Sigmoid colon (tissue), 7 donors: ENCODE measurements around the gene DDX1. TPM values are rescaled to one million over a fixed set of nuclear protein-coding genes. Genes with fewer than 3 reads are reported as not detected.

Source experiments
- DNase-seq: peaks from one replicate; pipeline ENCODE4 v3.0.0-alpha.2; 2019
- H3K27ac ChIP-seq, 4 donors: fragments of 200-600 bp; sonication (generic); one replicate each; pipeline ENCODE4 v1.5.1; 2016 to 2019; ENCODE audit warnings: mild to moderate bottlenecking in 1 of 4
- H3K27me3 ChIP-seq, 3 donors: fragments of 200-600 bp; sonication (generic); one replicate each; pipeline ENCODE4 v1.5.1; 2019; ENCODE audit warnings: mild to moderate bottlenecking in 1 of 3
- H3K36me3 ChIP-seq, 4 donors: fragments of 200-600 bp; sonication (generic); one replicate each; pipeline ENCODE4 v1.5.1; 2016 to 2019
- H3K4me1 ChIP-seq, 4 donors: fragments of 200-600 bp; sonication (generic); one replicate each; pipeline ENCODE4 v1.5.1; 2017 to 2019
- H3K4me3 ChIP-seq, 4 donors: fragments of 200-600 bp; sonication (generic); one replicate each; pipeline ENCODE4 v1.5.1; 2017 to 2019; ENCODE audit warnings: mild to moderate bottlenecking in 2 of 4, moderate library complexity in 1 of 4
- H3K9me3 ChIP-seq, 4 donors: fragments of 200-600 bp in 3 of 4; sonication (generic) in 3 of 4; one replicate each; pipeline versions ENCODE4 v1.5.1 to v1.6.1; 2013 to 2019
- CTCF ChIP-seq, 4 experiments: fragments of 450-650 bp in 3 of 4; fragments of 200-600 bp in 1 of 4; IDR thresholded peaks; one replicate each; pipeline ENCODE4 v1.5.1; 2016 to 2019; ENCODE audit warnings: antibody characterized with exemption in 4 of 4, mild to moderate bottlenecking in 3 of 4, moderate library complexity in 2 of 4
- EP300 ChIP-seq, 4 donors: sonication (generic); formaldehyde crosslinking; IDR thresholded peaks; one replicate each; pipeline ENCODE4 v1.6.1; 2017; ENCODE audit warnings: antibody characterized with exemption in 4 of 4
- POLR2A ChIP-seq, 2 donors: fragments of 450-650 bp; IDR thresholded peaks; one replicate each; pipeline ENCODE4 v1.6.1; 2016; ENCODE audit warnings: antibody characterized with exemption in 2 of 2, mild to moderate bottlenecking in 2 of 2, moderate library complexity in 2 of 2
- POLR2AphosphoS5 ChIP-seq, 4 donors: sonication (generic); formaldehyde crosslinking; IDR thresholded peaks; one replicate each; pipeline ENCODE4 v1.6.1; 2017; ENCODE audit warnings: antibody characterized with exemption in 4 of 4
- WGBS, 2 donors: extraction: QIAGEN DNeasy Blood & Tissue Kit; methylation state at CpG; one replicate each; pipeline ENCODE4 v1.1.7; 2013; 5-methylcytosine and 5-hydroxymethylcytosine counted together
- intact Hi-C: fragments of 100-400 bp; cut with DNase I; formaldehyde crosslinking; loops from one replicate; pipeline ENCODE4 v1.15.1; 2023
- polyA plus RNA-seq, 3 donors: library from polyadenylated mRNA; stranded (reverse); fragments of 200-250 nt; gene quantifications; one replicate each; pipeline ENCODE4 v1.2.3, GENCODE V29; 2013
- total RNA-seq, 4 donors: library from RNA; depleted of rRNA; stranded (reverse); fragments of >200 nt; gene quantifications; one replicate each; pipeline ENCODE4 v1.1.0, GENCODE V29; 2016
- donor health status: healthy with polysubstance abuse.
- donor health status: Bipolar disorder and iron deficiency.
- donor health status: healthy.

DDX1 gene
- total and polyA plus RNA-seq, 7 donors: 59.2 to 104 (median 67.9) TPM

- no peak for TF ChIP-seq EP300 (IDR thresholded peaks at IDR 0.05)
- no peak for TF ChIP-seq CTCF (IDR thresholded peaks at IDR 0.05)
- TF ChIP-seq POLR2A (IDR thresholded peaks at IDR 0.05): no peak
- no peak for TF ChIP-seq POLR2AphosphoS5 (IDR thresholded peaks at IDR 0.05)
- no peak for DNase-seq
- no peaks in the 10 kb centered on the region for H3K9me3 ChIP-seq
- H3K4me3 ChIP-seq: no peak overlapping the region
- intact Hi-C loops: loop anchor here (10.0 kb wide), 1 partner anchor 284 kb away; no protein-coding TSS in a partner anchor
- no peaks in the 10 kb centered on the region for H3K27me3 ChIP-seq
- peaks cover 0 to 9% (median 3%) of the 10 kb centered on the region in 4 donors for H3K4me1 ChIP-seq
- H3K36me3 ChIP-seq: peaks cover 9 to 98% (median 20%) of the 10 kb centered on the region in 4 donors
- no peak overlapping the region for H3K27ac ChIP-seq
- 93 to 98% methylated on average over 7 of the region's 7 CpGs for WGBS, 2 donors
Measured at GRCh38 chr2:15630978-15631719, 39.5 kb downstream of the DDX1 start.

- no peak for DNase-seq
- Histone ChIP-seq H3K27me3 (no peaks in the 10 kb centered on the region), H3K9me3 (no peaks in the 10 kb centered on the region), H3K36me3 (peaks cover 9 to 93% (median 20%) of the 10 kb centered on the region in 4 donors), H3K27ac (no peak overlapping the region), H3K4me3 (no peak overlapping the region), H3K4me1 (peaks cover 0 to 9% (median 3%) of the 10 kb centered on the region in 4 donors)
- TF ChIP-seq POLR2A (IDR thresholded peaks at IDR 0.05): no peak
- TF ChIP-seq POLR2AphosphoS5 (IDR thresholded peaks at IDR 0.05): no peak
- no peak for TF ChIP-seq EP300 (IDR thresholded peaks at IDR 0.05)
- no peak for TF ChIP-seq CTCF (IDR thresholded peaks at IDR 0.05)
- intact Hi-C loops: loop anchor here (10.0 kb wide), 1 partner anchor 283 kb away; no protein-coding TSS in a partner anchor
Measured at GRCh38 chr2:15631883-15632282, 40.2 kb downstream of the DDX1 start.

GRCh38 chr2:15633043-15633970, 41.6 kb downstream of the DDX1 start:
- no peak overlapping the region for H3K4me3 ChIP-seq
- H3K36me3 ChIP-seq: peaks cover 7 to 79% (median 20%) of the 10 kb centered on the region in 4 donors
- TF ChIP-seq POLR2A (IDR thresholded peaks at IDR 0.05): no peak
- TF ChIP-seq CTCF (IDR thresholded peaks at IDR 0.05): no peak
- TF ChIP-seq POLR2AphosphoS5 (IDR thresholded peaks at IDR 0.05): no peak
- TF ChIP-seq EP300 (IDR thresholded peaks at IDR 0.05): no peak
- DNase-seq: no peak
- no peaks in the 10 kb centered on the region for H3K9me3 ChIP-seq
- intact Hi-C loops: loop anchor here (10.0 kb wide), 1 partner anchor 281 kb away; no protein-coding TSS in a partner anchor
- WGBS, 2 donors: 83 to 85% methylated on average over 4 of the region's 4 CpGs
- H3K4me1 ChIP-seq: peaks cover 0 to 20% (median 11%) of the 10 kb centered on the region in 4 donors
- H3K27me3 ChIP-seq: no peaks in the 10 kb centered on the region
- H3K27ac ChIP-seq: no peak overlapping the region

DNA sequence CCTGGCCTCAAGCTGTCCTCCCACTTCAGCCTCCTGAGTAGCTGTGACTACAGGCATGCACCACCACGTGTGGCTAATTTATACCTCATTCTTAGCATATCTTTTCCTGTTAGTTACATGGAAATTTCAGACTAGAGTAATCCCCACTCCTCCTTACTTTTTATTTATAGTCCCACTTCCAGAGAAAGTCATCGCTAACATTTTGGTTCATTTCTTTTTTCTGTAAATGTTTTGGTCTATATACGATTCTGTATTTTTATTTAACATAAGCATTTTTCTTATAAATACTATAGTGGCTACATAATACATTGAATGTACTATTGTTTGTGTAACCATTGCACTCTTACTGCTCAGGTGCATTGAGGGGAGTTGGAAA, 42.3 kb downstream of the DDX1 start:
- H3K9me3 ChIP-seq: no peaks in the 10 kb centered on the region
- no peak for TF ChIP-seq POLR2AphosphoS5 (IDR thresholded peaks at IDR 0.05)
- no peak for TF ChIP-seq CTCF (IDR thresholded peaks at IDR 0.05)
- no peak for TF ChIP-seq EP300 (IDR thresholded peaks at IDR 0.05)
- TF ChIP-seq POLR2A (IDR thresholded peaks at IDR 0.05): no peak
- DNase-seq: no peak
- peaks cover 7 to 72% (median 20%) of the 10 kb centered on the region in 4 donors for H3K36me3 ChIP-seq
- no peak overlapping the region for H3K27ac ChIP-seq
- H3K4me3 ChIP-seq: no peak overlapping the region
- 77 to 86% methylated on average over 3 of the region's 3 CpGs for WGBS, 2 donors
- no peaks in the 10 kb centered on the region for H3K27me3 ChIP-seq
- peaks cover 0 to 23% (median 11%) of the 10 kb centered on the region in 4 donors for H3K4me1 ChIP-seq
- intact Hi-C loops: loop anchor here (10.0 kb wide), 1 partner anchor 281 kb away; no protein-coding TSS in a partner anchor
